CD4-positive, alpha-beta T cell treated with Interleukin-21 for 1 hour (primary cell): Measurements from ENCODE around the gene TSPAN10.

Source experiments
- DNase-seq: peaks from one replicate; pipeline ENCODE4 v3.0.0-alpha.2; 2020

The TSPAN10 gene

GRCh38 chr17:81635973-81636504 is 957 bp upstream of the TSPAN10 start:
- no peak for DNase-seq

- no peak for DNase-seq
Observed at GRCh38 chr17:81638683-81639082, 1.7 kb downstream of the TSPAN10 start.

- DNase-seq, result no peak
Observed at GRCh38 chr17:81640011-81640410, 3.0 kb downstream of the TSPAN10 start.

- no peak for DNase-seq
Observed at GRCh38 chr17:81641825-81642489, 5.0 kb downstream of the TSPAN10 start.

DNA sequence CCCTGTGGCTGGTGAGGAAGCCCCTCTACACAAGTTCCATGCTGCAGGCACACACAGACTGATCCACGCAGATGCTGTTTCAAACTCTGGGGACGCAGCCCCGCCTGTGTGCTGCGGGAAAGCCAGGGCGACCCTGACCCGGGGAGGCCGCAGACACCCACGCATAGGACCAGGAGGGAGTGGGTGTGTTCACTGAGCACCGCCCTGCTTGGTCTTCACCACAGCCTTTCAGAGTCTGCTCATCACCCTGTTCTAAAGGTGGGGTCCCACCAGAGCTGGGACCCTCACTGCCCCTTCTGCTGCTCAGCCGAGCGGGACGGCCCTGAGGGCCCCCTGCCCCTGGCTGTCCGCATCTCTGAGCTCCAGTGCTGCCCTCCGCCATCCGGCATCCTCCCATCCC is 7.5 kb downstream of the TSPAN10 start:
- no peak for DNase-seq

- no peak for DNase-seq
Observed at GRCh38 chr17:81644976-81645952, 8.3 kb downstream of the TSPAN10 start.

DNA sequence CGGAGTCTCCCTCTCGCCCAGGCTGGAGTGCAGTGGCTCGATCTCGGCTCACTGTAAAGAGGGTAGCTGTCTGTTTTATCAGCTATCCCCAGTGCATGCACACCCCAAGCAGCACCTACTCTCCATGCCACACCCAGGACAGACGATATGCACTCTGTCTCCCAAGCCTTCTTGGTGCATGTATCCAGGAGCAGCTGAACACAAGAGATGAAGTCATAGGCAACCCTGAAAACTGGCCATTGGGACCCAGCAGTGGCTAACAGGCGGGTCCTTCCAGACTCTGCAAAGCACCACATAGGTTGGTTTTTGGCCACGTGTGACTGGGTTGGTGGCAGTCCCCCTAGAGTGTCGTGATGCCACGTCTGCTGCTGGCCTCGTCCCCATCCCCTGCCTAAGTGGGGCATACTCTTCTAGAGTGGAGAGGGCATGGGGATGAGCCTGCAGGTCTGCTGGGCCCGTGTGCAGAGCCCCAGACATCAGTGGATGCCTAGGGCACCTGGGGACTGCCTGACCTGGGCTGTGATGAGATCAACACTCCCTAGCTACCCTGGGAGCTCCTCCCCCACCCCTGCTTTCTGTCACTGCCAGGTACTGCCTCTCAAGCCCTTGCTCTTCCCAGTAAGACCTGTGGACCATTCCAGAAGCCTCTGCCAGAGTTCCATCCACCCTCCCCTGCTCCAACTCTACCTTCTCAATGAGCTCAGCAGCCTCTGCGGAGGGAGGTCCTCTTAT is 10.0 kb downstream of the TSPAN10 start:
- DNase-seq, result no peak

DNA sequence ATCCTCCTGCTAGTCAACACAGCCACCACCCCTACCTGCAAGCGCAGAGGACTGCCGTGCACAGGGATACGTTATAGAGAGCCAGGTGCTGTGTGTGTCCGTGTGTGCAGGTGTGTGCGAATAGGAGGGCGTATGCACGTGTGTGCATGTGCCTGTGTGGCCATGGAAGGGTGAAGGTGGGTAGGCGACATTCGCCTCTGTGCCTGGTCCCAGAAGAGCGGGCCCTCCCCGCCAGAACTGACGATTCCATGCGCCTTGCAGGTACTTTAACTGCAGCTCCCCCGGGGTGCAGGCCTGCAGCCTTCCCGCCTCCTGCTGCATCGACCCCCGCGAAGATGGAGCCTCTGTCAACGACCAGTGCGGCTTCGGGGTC is 10.6 kb downstream of the TSPAN10 start:
- no peak for DNase-seq

GRCh38 chr17:81648013-81648706 is 11.2 kb downstream of the TSPAN10 start:
- DNase-seq, result no peak

DNA sequence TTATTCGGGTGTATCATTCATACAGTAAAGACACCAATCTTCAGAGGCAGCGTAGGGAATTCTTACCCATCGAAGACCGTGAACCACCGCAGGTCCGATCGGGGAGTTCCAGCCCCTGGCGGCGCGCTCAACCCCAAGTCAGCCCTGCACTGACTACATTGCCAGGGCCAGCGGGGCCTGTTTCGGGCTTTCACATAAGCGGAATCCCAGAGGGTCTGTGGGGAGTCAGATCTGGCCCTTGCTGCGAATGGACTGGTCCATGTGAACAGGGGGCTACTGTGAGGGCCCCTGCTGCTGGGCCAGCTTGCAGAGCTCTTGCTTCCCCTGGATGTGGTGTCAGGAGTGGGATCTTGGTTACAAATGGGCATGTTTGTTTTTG is 11.7 kb downstream of the TSPAN10 start:
- no peak for DNase-seq

GRCh38 chr17:81650951-81651350 is 14.0 kb downstream of the TSPAN10 start:
- no peak for DNase-seq

DNA sequence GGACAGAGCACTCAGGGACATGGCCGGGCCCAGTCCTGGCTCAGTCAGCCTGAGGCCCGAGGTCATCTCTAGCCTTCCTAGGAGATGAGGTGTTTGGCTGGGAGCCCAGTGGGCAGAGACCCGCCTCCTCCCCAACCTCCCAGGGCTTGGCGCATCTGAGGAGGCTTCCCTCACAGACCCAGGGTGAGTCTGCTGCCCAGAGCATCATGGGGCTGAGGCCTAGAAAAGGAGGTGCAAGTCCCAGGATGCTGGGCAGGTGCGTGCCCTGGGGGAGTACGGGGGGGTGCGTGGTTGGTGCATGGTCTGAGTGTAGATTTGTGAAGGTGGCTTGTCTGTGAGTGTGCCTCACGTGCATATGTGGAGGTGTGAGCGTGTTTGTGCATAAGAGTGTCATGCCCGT is 14.7 kb downstream of the TSPAN10 start:
- DNase-seq, result no peak

- DNase-seq, result no peak
Observed at GRCh38 chr17:81652906-81653771, 16.1 kb downstream of the TSPAN10 start.

- no peak for DNase-seq
Observed at GRCh38 chr17:81655378-81656117, 18.6 kb downstream of the TSPAN10 start.

- DNase-seq, result no peak
Observed at GRCh38 chr17:81656118-81656743, 19.2 kb downstream of the TSPAN10 start, which contains the start of gene PDE6G. Gene PDE6G, minus strand, starts transcription at chr17:81656542. Its CDS starts 3,237 bp downstream, at chr17:81653305.

DNA sequence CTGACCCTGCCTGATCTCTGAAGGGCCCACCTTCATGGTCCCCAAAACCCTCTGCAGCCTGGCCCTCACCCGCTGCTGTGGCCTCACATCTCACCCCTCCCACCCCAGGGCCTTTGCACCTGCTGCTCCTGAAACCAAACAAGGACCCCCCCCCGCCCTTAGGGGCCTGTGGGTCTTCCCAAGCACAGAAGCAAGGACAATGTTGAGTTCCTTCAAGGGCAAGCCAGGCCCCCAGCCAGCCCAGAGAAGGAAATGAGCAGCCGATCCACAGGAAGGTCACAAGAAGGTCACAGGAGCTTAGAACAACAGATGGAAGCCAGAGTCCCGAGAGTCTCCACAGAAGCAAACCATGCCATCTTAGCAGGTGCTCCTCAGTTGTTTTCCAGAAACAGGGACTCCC is 19.8 kb downstream of the TSPAN10 start:
- DNase-seq, result no peak

- no peak for DNase-seq
Observed at GRCh38 chr17:81659038-81659437, 22.0 kb downstream of the TSPAN10 start.

- DNase-seq, result no peak
Observed at GRCh38 chr17:81660441-81660840, 23.4 kb downstream of the TSPAN10 start.

GRCh38 chr17:81662002-81662401 is 25.0 kb downstream of the TSPAN10 start:
- DNase-seq, result no peak

GRCh38 chr17:81664051-81664470 is 27.1 kb downstream of the TSPAN10 start:
- no peak for DNase-seq
